Stimulated activated CD8-positive, alpha-beta memory T cell treated with anti-CD3 and anti-CD28 coated beads, Interleukin-7, amount 100 ng/mL, for 48 hours (primary cell): ENCODE data around the gene FSTL1.

ENCODE experiments used
- DNase-seq, 2 donors: peaks; one replicate each; pipeline ENCODE4 v3.0.0-alpha.2; 2020; ENCODE audit warnings: low read depth in 1 of 2; ENCODE audit errors: extremely low read depth in 1 of 2

The FSTL1 gene

DNA sequence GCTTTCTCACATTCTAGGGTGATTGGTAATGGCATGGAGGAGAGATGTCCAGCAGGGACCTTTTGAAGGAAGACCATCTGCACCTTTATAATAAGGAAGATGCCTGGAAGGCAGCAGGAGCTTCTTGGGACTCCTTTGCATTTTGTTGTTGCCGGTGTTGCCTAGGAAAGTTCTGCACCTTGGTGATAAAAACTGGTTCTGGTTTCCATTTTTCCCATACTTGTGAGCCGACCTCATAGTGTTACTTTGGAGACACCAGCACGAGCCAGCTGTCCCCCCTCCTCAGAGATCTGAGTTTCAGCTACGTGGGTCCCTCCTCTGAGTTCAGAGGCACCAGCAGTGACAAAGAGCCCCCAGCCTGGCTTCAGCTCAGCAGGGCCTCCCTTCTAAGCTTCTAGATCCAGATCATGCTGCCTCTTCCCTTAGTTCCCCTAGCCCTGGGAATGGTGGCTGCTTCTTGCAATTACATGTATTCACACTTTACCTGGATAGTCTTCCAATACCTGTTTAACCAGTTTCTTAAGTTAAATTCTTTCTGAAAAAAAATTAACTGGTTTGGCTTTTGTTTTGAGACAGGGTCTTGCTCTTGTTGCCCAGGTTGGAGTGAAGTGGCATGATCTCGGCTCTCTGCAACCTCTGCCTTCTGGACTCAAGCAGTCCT is 18.0 kb upstream of the FSTL1 start:
- DNase-seq: no peak

- no peak for DNase-seq
Measured at GRCh38 chr3:120462409-120462959, 11.7 kb upstream of the FSTL1 start.

DNA sequence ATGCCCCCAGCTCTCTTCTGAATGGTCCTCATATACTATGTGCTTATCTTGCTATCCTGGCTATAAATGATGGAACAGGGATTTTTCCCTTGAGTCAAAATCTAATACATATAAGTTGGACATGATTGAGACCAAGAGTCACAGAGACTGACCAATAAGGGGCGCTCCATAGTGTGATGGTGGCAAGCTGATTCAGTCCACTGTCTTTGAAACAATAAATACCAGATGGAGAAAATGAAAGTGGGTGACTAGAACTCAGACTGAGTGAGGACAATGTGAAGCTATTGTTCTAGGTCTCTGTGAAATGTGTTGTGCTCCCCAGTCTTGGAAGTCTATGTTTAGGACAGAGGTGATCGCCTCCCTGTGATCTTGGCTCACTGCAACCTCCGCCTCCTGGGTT is 10.6 kb upstream of the FSTL1 start:
- DNase-seq: no peak

GRCh38 chr3:120460862-120461261 is 10.1 kb upstream of the FSTL1 start:
- DNase-seq: no peak

- DNase-seq: no peak
Measured at GRCh38 chr3:120460181-120460790, 9.5 kb upstream of the FSTL1 start.

DNA sequence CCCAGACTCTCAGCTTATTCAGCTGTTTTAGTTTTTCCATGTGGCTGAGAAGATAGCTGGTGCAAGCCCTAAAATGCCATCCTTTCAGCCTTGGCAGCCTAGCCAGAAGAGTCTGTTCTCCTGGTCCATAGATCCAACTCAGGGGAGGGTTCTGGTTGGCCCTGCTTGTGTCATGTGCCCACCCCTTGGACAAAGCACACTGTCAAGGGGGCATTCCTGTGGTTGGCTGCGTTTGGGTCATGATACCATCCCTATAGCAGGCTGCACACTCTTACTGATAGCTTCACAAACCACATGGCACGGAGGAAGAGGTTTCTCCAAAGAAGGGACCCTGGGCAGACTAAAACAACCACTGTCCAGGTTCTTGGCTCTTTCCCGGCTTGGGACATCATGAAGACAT is 8.4 kb upstream of the FSTL1 start:
- no peak for DNase-seq

DNA sequence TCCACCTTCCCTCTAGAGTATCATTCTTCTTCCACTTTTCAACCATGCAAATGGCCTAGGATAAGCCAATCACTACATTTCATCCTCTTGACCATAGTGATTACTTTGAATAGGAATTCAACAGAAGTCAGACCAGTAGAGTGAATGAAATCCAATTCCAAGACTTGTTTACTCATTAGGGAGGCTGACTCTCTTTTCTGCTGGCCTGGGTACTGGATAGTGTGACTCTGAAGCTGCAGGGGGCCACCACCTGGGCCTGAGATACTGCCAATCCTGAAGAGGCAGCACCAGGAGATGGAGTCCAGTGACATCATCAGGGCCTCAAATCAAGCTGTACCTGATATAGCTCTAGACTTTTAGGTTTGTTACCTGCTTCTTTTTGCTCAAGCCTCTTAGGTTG is 7.0 kb upstream of the FSTL1 start:
- no peak for DNase-seq

DNA sequence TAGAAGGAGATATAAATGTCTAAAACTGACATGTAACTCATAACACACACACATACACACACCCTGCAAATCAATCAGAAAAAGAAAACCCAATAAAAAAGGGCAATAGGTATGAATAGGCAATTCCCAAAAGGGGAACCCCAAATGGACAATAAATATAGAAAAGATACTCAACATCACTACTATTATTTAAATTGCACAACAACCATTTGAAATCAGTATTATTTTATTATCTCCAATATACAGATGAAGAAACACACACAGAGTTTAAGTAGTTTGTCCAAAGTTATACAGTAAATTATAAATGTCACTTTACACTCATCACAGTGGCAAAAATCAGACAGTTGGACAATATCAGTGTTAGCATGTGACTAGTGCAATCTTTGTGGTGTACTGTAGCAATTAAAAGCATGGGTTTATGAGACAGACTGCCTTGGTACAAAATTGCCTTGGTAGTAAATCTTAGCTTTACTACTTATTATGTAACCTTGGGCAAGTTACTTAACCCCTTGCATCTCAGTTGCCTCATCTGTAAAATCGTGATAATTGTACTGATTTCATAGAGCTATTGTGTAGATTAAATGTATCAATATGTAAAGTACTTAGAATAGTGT is 3.4 kb upstream of the FSTL1 start:
- DNase-seq: no peak

- DNase-seq: no peak
Measured at GRCh38 chr3:120452816-120453215, 2.0 kb upstream of the FSTL1 start.

GRCh38 chr3:120451806-120452205 is 1.0 kb upstream of the FSTL1 start:
- DNase-seq: no peak

DNA sequence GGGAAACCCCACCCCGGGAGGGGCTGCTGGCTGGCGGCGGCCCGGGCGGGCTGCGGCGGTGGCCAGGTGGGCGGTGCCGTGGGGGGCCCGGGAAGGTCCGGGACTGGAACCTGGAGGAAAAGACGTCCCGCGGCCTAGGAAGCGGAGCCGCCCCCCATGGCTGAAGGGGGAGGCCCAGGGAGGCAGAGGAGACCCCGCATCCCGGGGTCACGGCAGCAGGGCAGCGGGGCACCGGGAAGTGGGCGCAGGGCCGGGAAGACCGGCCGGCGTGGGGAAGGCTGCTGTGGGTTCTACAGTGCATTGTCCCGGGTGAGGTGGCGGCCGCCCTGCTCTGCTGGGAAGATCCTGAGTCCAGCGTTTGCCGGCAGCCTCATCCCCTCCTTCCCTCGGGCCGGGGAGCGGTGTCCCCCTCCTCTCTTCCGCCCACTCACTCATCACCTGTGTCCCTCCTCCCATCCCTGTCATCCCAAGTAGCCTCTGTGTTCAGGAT is 525 bp upstream of the FSTL1 start:
- DNase-seq: no peak

GRCh38 chr3:120449701-120450599 is 842 bp downstream of the FSTL1 start:
- DNase-seq: no peak

GRCh38 chr3:120449251-120449650 is 1.5 kb downstream of the FSTL1 start:
- DNase-seq: no peak

DNA sequence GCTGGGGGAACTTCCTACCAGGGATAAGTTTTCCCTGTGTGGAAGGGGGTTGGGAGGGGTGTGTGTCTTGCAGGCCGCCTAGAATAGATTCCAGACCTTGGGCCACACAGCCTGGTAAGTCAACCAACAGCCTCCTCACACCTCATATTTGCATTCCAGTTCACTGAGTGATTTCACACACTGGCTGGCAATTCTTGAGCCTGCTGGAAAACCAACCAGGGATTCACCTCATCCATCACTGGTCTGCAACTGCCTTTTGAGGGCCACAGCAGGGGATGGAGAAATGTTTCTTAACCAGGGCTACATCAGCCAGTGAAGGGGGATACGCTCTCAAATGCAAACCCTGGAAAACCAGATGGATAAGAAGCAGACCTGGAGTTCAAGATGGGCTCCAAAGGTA is 2.0 kb downstream of the FSTL1 start:
- DNase-seq: no peak

- no peak for DNase-seq
Measured at GRCh38 chr3:120446891-120447668, 3.7 kb downstream of the FSTL1 start.

DNA sequence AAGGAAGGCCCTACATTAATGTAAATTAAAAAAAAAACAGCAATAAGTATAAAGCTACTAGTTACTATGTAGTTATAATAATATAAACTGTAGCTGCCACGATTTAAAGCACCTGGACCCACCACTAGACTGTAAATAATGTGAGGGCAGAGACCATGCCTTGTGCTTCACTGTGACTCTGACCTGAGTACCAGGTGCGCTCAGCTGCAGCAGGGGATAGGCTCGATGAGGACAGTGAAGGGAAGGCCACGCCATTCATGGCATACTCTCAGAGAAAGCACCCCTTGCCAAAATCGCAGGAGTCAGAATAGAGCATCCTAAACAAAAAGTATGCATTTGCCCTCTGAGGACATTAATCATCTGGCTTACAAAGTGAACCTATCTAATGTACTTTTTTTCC is 5.1 kb downstream of the FSTL1 start:
- DNase-seq: no peak

- DNase-seq: no peak
Measured at GRCh38 chr3:120443626-120444123, 7.1 kb downstream of the FSTL1 start.

GRCh38 chr3:120442975-120443517 is 7.7 kb downstream of the FSTL1 start:
- DNase-seq: no peak

DNA sequence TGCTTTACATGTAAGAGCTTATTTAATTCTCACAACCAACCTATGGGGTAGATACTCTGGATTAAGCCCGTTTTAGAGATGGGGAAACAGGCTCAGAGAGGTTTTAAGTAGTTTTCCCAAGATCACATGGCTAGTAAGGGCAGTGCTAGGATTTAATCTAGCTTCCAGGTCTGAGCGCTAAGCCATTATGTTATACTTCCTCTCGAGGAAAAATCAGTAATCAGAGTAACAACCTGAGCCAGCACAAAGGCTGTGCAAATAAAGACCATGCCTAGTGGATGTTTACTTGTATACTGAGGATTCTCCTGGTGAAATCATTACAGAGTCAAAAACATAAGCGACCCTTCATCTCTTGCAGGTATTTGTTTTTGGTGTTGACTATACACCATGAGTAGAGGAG is 9.0 kb downstream of the FSTL1 start:
- DNase-seq: no peak

DNA sequence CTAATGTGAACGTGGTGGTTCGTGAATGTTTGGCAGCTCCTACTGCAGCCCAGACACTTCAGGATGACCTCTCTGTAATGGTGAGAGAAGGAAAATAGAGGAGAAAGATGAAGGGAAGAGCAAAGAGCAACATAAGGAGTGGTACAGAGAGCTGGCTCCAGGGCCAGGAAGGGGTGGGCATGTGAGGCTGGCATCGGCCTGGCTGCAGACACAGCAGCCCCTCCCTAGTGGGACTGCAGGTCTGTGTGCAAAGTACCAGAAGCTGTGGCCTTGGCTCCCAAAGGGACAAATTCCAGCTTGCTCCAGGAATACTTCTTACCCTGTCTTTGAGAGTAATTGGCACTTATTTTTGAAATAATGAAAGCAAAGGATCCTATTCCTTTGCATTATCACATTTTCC is 10.0 kb downstream of the FSTL1 start:
- DNase-seq: no peak
